ENCODE data around the gene PRSS27.

GRCh38 chr16:2687531-2688308 is 32.3 kb downstream of the PRSS27 start:
- TF ChIP-seq CTCF (IDR thresholded peaks at IDR 0.05) (no peak), POLR2A (IDR thresholded peaks at IDR 0.05) (no peak), POLR2AphosphoS5 (IDR thresholded peaks at IDR 0.05) (no peak)

Data from upper lobe of left lung (tissue), 4 donors.